Ammon's horn (tissue), 1 donor: Measurements from ENCODE around the gene WWOX.
A peak's percentile ranks its signal among the peaks of the same experiment; 100 is the strongest.

Experiments used
- DNase-seq: peaks from one replicate; pipeline ENCODE4 v3.0.0-alpha.2; 2016; ENCODE audit warnings: low spot score

Gene WWOX

DNA sequence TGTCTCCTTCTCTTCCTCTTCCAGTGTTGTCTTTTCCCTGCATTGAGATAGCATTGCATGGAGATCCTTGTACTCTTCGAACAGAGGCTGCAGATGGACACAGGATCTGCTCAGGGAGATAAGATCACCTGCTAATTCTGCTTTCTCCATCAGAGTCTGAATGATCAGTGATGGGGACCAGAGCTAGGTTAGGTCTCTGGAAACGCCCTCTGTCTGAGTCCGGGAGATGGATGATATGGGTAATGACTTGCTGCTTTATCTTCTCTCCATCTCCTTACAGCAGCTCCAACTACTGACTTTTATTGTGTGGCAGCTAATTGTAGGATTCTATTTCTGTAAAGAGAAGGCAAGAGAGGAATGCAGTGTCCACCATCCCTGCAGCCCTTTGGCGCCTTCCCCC lies 435.6 kb downstream of the WWOX start:
- DNase-seq = no peak

DNA sequence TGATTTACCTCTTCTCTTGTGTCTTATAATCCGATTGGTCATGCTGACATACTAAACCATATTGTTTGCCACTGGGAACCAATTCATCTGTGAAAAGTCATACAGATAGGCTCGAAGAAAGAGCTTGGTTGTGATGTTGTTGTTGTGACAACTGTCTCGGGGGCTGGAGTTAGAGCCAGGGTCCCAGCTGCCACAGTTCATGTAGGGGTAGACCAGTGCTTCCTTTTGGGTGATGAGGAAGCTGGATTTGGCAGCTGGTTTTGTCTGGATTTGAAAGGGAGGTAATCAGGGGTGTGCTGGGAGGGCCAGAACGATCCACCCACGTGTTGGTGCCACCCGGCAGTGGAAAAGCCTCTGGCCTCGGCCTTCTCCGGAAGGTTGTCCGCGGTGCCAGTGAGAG lies 438.1 kb downstream of the WWOX start:
- DNase-seq = no peak

GRCh38 chr16:78538292-78538691 lies 438.8 kb downstream of the WWOX start:
- no peak for DNase-seq

- no peak for DNase-seq
These were observed 439.5 kb downstream of the WWOX start for GRCh38 chr16:78538919-78539318.

GRCh38 chr16:78542419-78542818 lies 443.0 kb downstream of the WWOX start:
- no peak for DNase-seq

- no peak for DNase-seq
These were observed 443.6 kb downstream of the WWOX start for GRCh38 chr16:78543023-78543422.

- no peak for DNase-seq
These were observed 449.9 kb downstream of the WWOX start for GRCh38 chr16:78549366-78549765.

GRCh38 chr16:78551487-78552085 lies 452.1 kb downstream of the WWOX start:
- DNase-seq = no peak

DNA sequence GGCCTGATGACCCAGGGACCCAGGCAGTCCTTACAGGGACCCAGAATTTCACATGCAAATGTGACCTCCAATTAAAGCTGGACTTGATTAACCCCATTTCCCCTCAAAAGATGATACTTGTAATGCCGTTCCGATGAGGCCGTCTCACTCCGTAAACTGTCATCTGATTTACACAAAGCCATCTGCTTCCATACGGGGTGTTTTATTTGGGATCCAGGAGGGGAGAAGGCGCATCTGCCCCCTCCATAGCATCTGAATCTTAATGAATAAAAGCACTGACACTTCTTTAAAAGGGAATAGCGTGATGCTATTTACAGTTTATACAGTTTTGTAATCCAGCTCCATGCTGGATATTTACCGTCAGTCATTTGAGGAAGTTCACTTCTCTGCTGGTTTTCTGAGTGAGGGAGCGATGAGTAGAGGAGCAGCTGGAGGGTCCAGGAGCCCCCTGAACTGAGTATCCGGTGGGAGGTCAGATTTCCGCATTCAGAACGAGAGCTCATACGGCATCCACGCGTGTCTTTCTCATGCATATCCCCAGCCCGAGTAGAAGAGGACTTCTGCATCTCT lies 452.7 kb downstream of the WWOX start:
- DNase-seq = peak; percentile 10

- DNase-seq = no peak
These were observed 453.3 kb downstream of the WWOX start for GRCh38 chr16:78552716-78553115.

DNA sequence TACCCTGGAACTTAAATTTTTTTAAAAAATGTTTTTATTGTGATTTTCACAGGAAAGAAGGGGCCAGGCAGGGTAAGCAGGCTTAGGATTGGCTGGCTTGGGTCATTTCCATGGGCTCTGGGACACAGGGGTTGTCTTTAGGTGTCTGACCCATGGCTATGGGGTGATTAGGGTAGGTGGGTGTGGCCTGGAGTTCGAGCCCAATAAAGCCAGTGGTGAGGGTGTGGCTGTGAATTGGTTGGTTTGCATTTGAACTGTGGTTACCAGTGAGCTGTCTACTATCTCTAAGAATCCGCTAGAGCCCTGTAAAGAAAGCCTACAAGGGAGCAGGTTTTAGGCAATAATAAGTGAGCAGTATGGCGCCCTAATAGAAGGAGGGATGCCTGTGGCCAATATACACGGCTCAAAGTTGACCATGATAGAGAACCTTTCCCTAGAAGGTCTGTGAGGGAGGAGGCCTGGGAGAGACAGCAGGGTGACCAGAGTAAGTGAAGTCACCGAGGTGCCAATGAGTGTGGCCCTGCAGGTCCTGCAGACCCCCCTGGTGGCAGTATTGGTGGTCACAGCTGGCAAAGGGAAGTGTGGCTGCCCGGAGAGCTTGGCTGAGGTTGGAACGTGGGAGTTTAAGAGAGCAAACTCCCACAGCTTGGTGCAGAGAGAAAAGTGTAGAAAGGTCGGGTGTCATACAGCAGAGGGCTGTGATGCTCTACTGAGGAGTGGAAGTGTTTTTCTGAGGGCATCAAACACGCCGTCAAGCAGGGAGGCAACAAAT lies 454.0 kb downstream of the WWOX start:
- no peak for DNase-seq

DNA sequence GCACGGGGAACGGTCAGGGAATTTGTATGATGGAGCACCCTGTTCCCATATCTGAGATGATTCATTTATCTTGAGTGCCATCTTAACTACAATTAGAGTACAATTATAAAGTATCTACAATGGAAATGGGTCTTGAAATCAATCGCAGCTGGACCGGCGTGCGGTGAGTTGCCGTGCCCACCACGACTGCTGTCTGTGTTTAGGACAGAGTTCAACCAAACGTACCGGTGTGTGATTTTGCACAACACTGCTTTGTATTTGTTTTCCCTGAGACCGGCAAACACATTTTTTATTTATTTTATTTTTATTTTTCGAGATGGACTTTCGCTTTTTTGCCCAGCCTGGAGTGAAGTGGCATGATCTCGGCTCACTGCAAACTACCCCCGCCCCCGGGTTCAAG lies 457.0 kb downstream of the WWOX start:
- no peak for DNase-seq

- no peak for DNase-seq
These were observed 461.5 kb downstream of the WWOX start for GRCh38 chr16:78560997-78561396.

DNA sequence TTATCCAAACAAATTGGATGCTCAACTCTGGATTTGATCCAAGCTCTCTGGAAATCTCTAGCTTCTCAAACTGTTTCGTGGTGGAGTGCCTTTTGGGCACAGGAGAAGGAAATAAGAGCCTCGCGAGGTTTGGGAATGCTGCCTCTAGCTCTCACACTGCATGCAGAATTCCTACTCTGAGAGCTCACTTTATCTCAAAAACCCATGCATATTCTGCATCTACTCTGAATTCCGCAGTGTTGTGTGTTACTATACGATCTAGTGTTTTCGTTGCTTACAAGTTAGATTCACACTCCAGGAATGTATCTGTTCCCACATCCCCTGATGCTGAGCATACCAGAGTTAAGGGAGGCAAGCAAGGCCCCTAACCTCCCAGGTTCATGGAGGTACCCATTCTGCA lies 462.7 kb downstream of the WWOX start:
- no peak for DNase-seq

DNA sequence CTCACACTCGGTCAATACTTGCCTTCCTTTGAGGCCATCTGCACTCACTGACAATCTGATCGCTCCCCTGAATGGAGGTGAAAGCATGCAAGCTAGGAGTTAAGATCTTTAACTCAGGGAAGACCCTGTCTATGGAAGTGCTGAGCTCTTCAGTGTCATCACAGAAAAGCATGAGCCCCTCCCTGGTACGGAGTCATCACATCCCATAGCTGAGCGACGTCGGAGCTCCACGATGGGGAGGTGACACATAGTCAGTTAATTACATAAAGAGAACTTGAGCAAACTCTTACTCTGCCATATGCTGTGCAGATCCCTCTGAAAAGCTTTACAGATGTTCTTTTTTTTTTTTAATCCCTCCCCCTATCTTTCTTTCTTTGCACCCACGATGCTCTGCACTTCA lies 463.2 kb downstream of the WWOX start:
- DNase-seq = no peak

DNA sequence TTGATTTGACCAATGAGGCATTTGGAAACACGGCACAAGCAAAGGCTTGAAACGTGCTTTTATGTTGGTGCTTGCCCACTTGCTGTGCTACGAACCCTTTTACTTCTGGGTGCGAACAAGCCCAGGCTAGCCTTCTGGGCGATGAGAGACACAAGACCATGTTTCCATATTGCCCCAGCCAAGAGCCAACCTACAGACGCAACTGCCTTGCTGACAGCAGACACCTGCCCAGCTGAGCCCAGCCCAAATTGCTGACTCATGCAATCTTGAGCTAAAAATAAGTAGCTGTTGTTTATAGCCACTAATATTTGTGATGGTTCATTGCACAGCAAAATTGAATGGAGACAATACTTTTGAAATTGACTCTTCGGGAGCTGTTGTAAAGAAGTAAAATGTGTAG lies 464.5 kb downstream of the WWOX start:
- DNase-seq = no peak

DNA sequence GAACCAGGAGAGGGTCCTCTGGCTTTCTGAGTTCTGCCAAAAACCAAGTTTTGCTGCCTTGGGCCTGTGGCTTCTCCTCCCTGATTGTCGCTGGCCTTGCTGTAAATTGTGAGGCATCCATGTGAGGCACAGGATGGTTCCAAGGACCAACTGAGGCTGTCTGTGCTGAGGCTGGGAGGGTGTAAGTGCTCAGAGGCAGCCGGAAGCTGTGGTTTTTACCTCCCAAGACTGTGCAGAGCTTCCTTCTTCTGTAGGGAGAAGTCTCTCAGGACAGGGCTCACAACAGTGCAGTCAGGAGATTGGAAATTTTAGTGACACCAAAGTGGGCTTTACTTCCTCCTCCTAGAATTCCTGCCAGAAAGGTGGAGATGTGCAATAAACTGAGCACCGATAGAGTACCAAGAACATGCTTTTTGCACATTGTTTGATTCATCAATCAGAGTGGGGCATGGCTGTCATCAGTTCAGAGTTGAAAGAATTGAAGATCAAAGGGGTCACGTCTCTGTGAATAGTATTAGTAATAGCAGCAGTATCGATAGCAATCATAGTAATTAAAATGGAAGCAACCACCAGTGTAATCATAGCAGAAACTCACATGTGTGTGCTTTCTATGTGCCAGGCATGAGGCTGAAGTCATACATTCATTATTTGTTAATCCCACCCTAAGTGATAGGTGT lies 467.1 kb downstream of the WWOX start:
- DNase-seq = no peak

DNA sequence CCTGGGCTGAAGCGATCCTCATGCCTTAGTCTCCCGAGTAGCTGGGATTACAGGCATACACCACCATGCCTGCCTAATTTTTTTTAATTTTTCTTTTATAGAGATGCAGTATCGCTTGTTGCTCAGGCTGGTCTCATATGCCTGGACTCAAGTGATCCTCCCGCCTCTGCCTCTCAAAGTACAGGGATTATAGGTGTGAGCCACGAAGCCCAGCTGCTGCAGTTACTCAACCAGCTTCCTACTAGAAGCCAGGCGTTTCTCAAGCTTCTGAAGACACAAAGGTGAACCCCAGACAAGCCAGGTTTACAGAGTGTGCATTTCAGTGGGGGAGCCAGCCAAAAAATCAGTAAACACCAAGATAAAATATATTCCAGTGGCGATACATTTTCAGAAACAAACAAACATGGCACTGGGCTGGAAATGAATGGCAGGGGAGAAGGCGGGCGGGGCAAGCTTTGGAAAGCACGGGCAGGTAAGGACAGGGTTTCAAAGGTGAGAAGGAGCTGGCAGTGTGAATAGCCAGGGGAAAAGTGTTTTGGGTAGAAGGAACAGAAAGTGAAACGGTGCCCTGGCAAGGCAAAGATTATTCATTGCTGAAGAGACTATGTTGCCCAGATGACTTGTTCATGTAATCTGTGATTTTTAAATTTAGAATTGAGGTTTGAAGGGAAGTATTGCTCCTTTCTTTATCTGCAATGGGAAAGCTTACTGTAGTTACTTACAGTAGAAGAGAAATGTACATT lies 471.1 kb downstream of the WWOX start:
- no peak for DNase-seq

DNA sequence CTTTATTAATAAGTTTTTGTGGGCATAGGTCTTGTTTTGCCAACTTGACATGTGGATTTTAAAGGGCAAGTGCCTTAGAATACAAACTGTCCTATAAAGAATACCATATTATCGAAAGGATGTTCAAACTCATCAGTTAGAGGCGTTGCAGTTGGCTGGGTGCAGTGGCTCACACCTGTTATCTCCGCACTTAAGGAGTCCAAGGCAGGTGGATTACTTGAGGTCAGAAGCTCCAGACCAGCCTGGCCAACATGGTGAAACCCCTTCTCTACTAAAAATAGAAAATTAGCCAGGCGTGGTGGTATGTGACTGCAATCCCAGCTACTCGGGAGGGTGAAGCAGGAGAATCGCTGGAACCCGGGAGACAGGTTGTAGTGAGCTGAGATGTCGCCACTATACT lies 472.0 kb downstream of the WWOX start:
- no peak for DNase-seq

DNA sequence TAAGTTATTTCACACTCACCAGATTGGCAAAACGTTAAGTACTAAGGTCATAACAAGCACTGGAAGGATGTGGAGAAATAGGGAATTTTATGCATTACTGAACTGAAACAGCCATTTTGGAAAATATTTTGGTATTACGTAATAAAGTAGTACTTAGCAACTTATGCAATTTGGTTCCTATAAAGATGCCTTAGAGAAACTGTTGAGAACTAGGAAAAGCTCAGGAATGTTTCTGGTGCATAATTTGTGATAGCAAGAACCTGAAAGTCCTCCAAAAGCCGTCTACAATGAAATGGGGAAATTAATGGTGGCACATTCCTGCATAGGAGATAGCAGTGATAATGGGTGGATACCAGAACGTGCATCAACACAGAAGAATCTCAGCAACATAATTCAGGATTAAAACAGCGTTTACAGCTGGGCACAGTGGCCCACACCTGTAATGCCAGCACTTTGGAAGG lies 472.5 kb downstream of the WWOX start:
- no peak for DNase-seq

GRCh38 chr16:78574571-78574970 lies 475.1 kb downstream of the WWOX start:
- no peak for DNase-seq

DNA sequence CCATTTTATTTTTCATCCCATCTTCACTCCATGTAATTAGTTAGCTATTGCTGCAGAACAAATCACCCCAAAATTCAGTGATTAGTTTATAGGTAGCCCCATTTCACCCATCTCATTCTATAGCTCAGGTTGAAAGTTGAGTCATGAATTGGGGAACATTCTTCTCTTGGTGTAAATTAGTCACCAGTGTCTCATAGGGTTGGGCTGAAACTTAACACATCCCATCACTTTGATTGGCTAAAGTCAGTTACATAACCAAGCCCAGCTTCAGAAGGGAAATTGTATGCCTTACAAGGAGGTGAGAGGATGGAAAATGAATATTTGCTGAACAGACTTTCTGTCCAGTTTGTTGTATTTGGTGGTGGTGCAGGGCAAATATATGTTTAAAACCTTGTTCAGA lies 477.5 kb downstream of the WWOX start:
- no peak for DNase-seq
